Left kidney (tissue), 2 donors: ENCODE data around the gene ODC1. TPM values are rescaled to one million over a fixed set of nuclear protein-coding genes. Genes with fewer than 3 reads are reported as not detected.
"Not testable (repeated sequence)": the region's sequence is repeated elsewhere in the genome, so short reads cannot be mapped to it uniquely, and the experiment has no call there.

Source experiments
- DNase-seq: peaks from one replicate; pipeline ENCODE4 v3.0.0-alpha.2; 2013
- polyA plus RNA-seq: library from polyadenylated mRNA; unstranded; fragments of 120-200 nt; gene quantifications from one replicate; pipeline ENCODE4 v1.2.1, GENCODE V29; 2013; ENCODE audit not compliant: insufficient read length

Gene ODC1
- polyA plus RNA-seq, 1 donor, result 375 TPM

DNA sequence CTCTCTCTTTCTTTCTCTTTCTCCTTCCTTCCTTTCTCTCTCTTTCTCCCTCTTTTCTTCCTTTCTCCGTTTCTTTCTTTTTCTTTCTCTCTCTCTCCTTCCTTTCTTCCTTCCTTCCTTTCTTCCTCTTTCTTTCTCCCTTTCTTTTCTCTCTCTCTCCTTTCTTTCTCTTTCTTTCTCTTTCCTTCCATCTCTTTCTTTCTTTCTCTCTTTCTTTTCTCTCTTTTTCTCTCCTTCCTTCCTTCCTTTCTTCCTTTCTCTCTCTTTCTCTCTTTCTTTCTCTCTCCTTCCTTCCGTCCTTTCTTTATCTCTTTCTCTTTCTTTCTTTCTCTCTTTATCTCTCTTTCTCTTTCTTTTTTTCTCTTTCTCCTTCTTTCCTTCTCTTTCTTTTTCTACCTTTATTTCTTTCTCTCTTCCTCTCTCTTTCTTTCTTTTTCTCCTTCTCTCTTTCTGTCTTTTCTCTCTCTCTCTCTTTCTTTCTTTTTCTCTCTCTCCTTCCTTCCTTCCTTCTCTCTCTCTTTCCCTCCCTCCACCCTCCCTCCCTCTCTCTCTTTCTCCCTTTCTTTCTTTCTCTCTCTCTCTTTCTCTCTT is 32.3 kb upstream of the ODC1 start:
- DNase-seq, result no peak

DNA sequence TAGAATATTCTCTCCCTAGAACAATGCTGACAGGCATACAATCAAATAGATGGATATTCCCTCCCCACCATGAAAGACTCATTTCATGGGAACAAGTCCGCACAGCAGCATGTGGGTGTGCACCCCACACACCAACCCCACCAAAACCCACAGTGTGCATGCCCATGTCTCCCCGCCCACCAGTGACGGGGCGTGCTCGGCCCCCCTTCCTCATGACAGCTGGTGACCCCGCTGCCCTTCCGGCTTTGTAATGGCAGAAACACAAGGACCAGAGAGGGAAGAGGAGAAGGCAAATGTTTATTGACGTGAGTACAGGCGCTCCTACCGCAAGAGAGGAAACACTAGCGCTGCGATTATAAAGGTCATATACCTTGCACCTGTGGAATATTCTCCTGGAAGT is 30.8 kb upstream of the ODC1 start:
- no peak for DNase-seq

DNA sequence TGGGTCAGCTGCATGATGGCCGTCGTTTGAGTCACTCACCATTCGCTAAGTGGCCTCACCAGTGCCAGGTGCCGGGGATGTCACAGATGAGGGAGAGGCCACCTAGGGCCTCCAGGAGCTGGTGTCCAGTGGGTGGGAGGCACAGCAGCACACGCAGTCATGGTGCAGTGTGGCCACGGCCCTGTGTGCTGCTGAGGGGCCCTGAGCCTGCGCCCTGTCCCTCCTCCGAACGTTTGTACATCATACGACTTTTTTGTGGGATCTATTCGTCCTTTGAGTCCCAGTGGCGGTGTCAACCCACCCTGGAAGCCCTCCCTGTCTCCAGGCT is 30.1 kb upstream of the ODC1 start:
- no peak for DNase-seq

DNA sequence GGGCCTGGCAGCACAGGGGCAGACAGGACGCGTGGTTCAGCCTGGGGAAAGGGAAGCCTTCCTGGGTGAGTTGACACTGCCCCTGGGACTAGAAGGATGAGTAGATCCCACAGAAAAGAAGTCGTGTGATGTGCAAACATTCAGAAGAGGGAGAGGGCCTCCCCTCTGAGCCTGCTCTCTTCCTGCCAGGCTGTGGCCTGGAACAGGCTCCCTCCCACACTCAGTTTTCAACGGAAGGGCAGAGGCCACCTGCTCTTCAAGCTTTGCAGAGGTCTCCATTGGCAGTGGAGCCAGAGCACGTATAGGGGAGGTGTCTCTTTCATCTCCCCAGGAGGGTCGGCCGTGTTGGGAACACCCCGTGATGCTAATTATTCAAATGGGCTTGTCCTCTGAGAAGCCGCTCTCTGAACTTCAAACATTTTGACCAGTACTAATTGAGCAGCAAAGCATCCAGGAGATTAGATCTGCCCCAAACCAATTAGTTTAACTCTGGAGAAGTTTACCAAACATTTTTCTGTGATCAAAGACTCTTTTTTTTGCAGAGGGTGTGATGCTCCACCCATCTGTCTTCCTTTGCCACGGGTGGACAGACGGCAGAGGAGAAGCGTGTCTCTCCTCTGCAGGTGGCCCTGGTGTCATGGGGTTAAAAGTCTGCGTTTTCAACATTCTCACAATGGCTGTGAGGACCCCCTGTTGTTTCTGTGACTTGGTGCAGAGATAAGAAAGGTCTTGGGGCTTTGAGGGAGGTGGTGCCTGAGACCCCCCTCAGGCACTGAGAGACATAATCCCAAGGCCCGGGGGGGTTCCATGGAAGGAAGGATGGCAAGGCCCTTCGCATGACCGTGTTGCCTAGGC is 29.5 kb upstream of the ODC1 start:
- peak; percentile 64 for DNase-seq

DNA sequence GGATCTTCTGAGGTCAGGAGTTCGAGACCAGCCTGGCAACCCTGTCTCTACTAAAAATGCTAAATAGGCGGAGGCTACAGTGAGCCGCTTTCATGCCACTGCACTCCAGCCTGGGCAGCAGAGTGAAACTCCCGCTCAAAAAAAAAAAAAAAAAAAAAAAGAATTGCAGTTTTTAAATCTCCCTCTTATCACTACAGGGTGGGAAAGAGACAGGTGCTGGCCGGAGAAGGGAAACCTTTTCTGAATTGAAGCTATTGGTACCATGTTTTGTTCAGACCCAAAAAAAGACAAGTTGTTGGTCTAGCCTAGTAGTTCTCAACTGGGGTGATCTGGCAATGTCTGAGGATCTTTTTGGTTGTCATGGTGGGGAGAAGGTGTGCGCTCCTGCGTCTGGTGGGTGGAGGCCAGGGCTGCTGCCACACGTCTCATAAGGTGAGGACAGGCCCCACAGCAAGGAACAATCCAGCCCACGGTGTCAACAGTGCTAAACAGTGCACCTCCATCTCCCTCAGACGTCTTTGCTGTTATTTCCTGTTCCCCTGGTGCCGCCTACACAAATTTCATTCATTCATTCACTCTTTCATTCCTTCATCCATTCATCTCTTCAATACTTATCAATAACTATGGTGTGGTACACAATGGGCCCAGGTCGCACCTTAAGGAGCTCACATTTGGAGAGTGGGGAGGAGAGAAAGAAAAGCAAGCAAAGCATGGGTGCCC is 28.8 kb upstream of the ODC1 start:
- DNase-seq, result no peak

DNA sequence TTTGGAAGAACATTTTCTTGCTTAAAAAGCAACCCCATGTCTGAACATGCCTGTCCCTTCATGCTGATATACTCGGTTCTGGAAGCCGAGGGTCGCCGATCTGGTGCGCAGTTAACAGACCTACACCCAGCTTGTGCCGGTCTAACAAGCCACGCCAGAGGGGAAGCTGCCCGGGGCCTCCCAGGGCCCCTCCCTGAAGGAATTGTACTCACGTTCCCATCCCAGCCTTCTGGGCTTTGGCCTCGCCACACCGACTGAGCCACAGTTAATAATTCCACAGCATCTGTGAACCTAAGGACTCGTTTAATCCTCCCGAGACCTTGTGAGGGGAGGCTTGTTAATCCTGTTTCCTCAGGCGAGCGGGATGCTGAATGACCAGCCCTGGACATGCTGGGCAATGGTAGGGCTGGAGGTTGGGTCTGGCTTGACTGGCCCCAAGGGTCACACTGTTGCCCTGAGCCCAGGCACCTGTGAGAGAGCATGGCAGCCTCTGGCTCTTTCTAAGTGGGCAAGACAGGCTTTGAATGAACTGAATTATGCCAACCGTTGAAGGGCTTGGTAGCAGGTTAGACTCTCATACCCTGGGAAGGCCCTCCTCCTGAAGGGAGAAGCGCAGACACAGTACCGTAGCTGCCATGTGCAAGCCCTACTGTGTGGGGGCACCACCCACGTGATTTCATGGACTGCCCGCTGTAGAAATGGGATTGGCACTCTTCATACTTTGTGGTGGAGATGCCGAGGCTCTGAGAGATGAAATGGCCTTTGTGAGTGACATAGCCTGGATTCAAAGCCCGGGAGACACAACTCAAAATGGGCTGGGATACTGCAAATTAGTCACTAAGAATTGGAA is 27.9 kb upstream of the ODC1 start:
- DNase-seq, result no peak

DNA sequence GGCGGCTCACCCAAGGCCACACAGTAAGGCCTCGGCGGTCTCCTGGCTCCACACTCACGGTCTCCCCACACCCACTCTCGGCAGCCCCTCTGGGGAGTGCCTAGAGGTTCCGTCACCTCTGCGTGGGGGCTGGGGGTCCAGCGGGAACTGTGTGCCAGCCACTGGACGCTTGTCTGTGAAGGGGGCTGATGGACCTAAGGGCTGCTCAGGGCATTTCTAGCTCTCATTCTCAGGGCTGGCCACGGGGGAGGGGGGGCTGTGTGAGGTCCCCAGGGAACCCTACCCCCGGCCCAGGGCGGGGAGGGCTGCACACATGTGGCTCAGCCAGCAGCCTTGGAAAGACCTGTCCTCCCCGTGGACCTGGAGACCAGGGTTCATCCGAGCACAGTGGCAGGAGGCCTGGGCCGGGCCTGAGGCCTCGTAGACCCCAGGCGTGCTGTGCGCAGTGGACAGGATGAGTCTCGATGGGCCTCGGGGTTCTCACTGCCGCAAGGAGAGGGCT is 27.1 kb upstream of the ODC1 start:
- no peak for DNase-seq

DNA sequence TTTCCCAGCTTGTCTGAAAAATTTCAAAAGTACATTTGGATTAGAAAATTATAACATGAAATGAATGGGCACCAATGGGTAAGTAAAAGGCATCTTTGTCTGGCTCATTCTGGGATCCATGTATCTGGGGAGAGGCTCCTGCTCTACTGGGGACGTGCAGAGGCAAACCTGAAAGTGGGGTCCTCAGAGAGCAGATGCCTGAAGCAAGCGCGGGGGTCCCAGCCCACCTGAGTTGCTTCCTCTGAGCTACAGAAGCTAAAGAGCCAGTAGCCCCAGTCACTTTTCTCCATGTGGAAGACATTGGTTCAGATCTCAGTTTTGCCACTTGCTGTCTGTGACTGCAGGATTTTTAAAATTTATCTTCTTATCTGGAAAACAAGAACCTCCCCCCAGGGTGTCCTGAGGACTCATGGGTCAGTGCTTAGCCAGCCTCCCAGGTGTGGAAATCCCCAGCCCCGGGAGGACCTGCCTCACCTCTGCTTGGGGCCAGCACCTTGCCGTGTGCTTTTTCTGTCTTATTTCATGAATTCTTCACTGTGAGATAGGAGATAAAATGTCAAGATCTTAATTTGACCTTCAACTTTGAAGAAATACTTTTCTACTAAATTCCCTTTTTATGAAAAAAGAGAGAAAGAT is 25.1 kb upstream of the ODC1 start:
- DNase-seq, result no peak

DNA sequence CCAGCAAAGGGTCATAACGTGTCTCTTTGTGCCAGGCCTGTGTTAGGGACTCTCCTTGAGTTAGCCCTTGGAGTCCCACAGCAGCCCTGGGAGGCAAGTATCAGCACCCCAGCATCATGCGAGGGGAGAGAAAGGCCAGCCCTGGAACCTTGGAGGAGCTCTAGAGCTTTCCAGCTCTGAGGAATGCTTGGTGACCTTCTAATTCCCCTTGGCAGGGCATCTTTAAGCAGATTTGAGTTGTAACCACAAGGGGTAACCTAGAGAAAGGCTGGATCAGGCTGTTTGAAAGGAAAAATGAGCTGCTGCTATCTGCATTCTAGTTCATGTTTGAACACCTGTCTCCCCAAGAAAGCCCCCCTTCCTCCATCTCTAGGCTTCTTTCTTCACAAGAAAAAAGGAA is 23.8 kb upstream of the ODC1 start:
- DNase-seq, result no peak

DNA sequence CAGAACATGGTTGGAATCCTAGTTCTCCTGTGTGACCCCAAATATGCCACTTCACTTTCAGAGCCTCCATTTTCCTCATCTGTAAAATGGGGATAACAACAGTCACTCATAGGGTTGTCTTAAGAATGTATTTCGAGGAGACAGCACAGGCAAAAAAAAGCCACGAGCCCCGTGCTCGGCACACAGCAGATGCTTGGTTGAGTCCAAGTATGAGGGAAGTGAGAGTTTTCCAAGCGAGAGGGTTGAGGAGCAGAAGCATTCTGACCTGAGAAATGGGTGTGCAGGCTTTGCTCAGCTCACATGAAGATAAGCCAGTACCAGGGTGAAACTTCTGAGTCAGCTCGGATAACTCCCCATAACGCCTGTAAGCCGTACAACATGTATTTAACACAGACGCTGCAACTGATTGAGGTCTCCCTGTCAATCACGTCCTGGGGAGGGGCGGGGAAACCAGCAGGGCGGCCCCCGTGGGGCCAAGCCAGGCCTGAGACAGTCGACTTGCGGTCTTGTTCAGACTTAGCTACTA is 23.0 kb upstream of the ODC1 start:
- DNase-seq, result no peak

DNA sequence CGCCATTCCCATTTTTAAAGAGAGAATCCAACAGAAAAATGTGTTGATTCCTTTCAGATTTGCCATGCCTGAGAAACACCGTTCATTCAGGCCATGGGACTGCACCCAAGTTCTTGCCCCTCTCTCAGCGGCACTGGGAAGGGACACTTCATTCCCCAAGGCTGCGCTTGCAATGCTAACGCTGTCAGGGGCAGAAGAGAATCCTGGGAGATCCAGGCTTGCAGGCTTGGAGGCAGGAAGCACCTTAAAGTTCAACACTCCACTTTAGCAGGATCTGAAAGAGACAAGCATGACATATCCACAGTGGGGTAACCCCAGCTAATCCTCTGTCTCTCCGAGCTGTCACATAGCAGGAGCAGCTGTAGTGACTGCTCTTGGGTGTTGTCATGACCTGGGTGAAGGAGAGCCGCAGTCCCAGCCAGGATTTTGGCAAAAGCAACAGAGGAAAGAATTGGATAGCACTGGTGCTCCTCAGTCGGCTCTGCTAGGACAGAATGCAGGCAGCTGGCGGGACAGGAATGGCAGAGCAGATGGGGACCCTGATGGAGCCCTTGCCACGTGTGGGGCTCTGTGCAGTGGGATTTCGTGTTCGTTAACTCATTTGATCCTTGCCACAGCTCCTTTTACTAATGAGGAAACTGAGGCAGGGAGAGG is 22.0 kb upstream of the ODC1 start:
- DNase-seq, result no peak

DNA sequence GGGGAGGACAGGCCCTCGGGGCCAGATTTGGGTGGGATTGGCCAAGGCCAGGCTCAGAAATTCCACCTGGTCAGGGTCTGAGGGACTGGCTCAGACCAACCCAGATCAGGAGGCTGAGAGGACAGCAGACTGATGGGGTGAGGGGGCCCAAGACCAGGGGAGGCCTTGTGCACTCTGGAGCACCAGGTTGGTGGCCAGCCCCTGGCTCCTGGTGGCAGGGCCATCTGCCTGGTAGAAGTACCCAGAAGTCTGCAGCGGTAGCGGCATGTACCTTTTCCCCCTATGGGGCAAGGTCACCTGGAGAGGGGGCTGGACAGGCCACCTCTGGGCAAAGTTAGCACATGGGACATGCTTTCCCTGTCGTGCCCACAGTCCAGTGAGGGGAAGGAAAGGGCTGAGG is 21.2 kb upstream of the ODC1 start:
- no peak for DNase-seq

DNA sequence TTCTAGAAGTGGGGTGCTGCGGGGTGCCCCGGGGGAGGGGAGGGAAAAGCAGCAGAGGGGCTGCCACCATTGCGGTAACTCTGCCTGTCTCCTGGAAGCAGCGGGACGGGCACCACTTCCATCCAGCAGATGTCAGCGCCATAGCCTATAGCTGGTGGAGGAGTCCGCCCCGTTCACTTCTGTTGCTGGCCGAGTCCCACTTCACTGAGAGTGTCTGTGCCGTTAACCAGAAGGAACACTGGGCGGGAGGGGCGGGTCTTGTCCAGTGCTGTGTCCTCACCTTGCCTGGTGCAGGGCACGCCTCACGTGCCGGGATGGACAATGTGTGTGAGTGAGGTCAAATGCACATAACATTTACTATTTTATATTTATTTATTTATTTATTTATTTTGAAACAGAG is 19.3 kb upstream of the ODC1 start:
- no peak for DNase-seq

DNA sequence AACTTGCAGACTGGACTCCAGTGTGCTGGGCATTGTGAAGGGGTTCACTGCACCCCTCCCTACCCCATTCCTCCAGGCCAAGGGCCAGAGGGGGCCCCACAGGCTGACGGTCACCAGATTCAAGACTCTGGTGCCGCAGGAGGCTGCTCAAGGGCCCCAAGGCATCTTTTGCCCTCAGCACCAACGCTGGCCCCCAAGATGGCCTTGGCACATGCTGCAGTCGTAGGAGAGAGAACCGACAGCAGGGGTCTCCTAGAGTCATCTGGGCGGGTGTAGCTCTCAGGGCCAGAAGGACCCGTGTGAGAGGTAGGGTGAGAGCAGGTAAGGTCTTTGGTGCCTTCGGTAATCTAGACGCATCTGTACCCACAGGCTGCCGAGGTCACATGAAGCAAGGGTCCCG is 18.7 kb upstream of the ODC1 start:
- DNase-seq, result no peak

DNA sequence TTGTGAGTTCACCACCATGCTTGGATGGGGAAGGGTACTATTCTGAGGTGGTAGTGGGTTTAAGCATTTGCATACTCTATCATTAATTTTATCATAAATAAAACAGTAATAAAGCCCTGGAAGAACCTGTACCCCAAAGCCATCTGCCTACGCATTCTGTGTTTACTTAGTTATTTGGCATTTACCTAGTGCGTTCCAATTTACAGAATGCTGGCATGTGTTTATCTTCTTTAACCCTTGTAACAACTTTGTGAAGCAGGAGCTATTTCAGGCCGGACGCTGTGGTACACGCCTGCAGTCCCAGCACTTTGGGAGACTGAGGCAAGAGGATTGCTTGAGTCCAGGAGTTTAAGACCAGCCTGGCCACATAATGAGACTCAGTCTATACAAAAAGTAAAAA is 17.8 kb upstream of the ODC1 start:
- DNase-seq, result no peak

DNA sequence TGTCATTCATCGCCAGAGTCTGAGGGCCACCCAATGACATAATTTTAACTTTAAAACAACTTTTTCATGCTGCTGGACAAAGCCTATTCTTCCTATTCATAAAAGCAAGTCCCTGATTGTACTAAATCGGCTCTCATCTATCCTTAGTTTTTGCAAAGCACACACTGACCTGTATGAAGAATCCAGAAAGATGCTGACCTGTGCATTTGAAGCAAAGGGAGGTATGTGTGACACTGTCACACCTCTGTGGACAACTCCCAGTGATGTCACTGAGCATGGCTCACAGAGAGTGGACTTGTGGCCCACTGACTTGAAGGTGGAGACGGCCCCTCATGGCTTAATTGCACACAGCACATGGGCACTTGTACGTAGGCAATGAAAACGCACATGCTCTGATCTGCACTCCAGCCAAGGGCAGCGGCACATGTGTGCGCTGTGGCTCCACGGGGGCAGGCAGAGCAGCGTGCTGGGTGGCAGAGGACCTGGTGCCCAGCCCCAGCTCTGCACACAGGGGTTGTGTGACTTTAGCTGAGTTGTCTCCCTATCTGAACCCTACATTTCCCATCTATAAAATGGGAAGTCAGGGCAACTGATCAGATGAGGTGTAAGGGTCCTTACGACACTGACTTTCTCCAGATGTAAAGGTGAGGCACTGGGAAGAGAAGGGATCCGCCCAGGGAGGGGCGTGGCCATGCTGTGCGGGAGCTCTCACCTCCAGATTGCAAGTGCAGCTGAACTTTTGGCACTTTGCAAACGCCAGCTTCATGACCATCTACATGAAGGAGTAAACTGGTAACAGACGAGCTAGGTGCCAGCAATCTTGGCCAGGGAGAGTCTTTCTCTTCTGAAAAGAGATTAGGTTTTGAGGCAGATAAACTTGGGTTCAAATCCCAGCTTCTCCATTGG is 14.3 kb upstream of the ODC1 start:
- DNase-seq, result no peak

DNA sequence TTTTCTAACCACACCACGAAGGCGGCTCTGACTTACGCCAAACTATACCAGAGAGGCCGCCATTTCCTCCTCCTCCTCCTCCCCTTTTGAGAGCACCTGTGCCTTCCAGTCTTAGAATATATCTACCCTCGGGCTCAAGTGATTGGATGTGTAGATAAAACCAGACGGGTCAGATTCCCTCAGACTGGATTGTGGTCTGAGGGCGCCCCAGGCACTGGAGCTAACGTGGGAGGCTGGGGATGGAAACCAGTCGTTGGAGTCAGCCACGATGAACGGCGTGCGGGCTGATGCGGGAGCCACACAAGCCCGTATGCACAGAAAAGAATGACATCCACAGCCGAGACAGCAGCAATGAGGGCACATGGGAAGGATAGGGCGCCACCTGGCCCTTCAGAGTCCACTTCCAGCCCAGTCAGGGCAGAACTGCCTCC is 12.3 kb upstream of the ODC1 start:
- DNase-seq, result no peak

DNA sequence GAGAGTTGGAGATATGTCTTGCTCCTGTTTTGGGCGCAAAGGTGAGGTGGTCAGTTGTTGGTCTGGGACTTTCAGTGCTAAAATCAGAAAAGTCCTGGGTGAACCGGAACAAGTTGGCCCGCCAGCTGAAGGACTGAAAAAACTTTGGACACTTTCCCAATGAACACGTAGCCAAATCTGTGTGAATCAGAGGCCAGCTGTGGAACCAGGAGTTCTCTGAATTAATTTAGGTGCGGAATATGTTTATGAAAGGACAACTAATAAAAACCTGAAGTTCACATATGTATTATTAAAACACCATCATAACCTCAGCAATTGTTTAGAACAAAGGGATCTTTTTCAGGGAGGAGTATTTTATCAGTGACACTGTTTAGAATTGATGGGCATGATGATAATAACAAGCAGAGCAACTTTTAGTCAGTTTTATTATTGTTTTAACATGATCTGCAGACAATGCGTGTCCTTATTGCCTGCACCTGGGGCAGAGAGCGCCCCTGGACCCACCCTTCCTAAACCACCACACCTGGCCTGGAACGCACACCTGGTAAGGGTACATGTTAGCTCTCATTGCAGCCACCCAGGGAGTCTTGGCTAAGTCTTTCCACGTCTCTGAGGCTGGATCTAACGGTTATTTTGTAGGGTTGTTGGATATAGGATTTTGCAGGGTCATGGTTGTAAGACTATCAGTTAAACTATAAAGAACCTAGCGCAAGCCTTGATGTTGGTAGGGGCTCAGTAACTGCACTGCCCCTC is 9.9 kb upstream of the ODC1 start:
- DNase-seq, result no peak

DNA sequence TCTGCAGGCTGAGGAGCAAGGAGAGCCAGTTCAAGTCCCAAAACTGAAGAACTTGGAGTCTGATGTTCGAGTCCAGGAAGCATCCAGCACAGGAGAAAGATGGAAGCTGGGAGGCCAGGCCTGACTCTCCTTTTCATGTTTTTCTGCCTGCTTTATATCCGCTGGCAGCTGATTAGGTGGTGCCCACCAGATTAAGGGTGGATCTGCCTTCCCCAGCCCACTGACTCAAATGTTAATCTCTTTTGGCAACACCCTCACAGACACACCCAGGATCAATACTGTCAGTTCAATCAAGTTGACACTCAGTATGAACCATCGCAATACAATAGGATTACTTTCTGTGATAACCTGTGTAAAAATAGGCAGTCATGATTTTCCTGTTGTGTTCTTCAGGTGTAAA is 9.1 kb upstream of the ODC1 start:
- not testable (repeated sequence) for DNase-seq
